Tibial nerve (tissue), 3 donors: ENCODE results near the gene GALNT10.

Experiments used
- POLR2A ChIP-seq, 2 donors: fragments of 450-650 bp; IDR thresholded peaks; one replicate each; pipeline ENCODE4 v1.6.1; 2017; ENCODE audit warnings: antibody characterized with exemption in 2 of 2, mild to moderate bottlenecking in 2 of 2, moderate library complexity in 2 of 2
- TF ChIP-seq, protein P1 (sequence below), 5 experiments: fragments of 200-600 bp in 3 of 5; fragments of 450-650 bp in 2 of 5; sonication (generic) in 3 of 5; IDR thresholded peaks; one replicate each; pipeline ENCODE4 v1.5.1; 2016 to 2019; ENCODE audit warnings: antibody characterized with exemption in 5 of 5, mild to moderate bottlenecking in 3 of 5, moderate library complexity in 2 of 5

DNA sequence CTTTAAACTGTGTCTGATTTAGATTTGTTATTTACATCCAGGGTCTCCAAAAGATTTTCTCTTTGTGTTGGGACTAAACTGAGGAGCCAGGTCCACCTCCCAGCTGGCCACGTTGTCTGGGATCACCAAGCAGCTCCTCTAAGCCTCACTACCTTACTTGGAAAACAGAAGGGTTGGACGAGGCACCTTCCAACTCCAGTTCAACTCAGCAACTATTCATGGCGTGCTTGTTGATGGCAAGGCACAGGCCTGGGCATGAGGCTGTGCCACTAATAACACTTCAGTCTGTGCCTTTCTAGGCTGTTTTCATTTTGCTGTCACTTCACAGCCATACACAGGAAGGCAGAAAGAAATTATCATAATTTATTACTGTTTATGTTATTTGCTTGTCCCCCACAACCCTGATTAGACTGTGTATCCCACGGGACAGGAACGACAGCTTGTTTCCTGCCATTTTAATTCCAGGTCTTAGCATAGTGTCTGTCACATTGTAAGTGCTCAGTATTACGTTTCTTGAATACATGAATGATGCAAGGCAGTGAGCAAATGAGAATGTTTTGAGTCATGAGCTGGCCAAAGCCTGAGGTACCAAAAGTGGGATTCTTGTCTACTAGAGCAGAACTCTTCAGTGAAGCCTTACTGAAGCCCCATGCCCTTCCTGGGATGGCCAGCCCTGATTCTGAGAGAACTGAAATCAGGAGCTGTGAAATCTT, 125.8 kb downstream of the GALNT10 start:
- TF ChIP-seq, protein P1, sequence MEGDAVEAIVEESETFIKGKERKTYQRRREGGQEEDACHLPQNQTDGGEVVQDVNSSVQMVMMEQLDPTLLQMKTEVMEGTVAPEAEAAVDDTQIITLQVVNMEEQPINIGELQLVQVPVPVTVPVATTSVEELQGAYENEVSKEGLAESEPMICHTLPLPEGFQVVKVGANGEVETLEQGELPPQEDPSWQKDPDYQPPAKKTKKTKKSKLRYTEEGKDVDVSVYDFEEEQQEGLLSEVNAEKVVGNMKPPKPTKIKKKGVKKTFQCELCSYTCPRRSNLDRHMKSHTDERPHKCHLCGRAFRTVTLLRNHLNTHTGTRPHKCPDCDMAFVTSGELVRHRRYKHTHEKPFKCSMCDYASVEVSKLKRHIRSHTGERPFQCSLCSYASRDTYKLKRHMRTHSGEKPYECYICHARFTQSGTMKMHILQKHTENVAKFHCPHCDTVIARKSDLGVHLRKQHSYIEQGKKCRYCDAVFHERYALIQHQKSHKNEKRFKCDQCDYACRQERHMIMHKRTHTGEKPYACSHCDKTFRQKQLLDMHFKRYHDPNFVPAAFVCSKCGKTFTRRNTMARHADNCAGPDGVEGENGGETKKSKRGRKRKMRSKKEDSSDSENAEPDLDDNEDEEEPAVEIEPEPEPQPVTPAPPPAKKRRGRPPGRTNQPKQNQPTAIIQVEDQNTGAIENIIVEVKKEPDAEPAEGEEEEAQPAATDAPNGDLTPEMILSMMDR (IDR thresholded peaks at IDR 0.05) = no peak
- no peak for TF ChIP-seq POLR2A (IDR thresholded peaks at IDR 0.05)
